GM23338 (cell line): ENCODE results near the gene IER5.

Experiments used
- EZH2 ChIP-seq: fragments of 200-600 bp; sonication (generic); IDR thresholded peaks from one replicate; pipeline ENCODE4 v1.8.0; 2017; ENCODE audit warnings: antibody characterized with exemption, mild to moderate bottlenecking, low read depth; ENCODE audit not compliant: unreplicated experiment
- EZH2phosphoT487 ChIP-seq: fragments of 200-600 bp; sonication (generic); IDR thresholded peaks from one replicate; pipeline ENCODE4 v1.8.1; 2018; ENCODE audit warnings: antibody characterized with exemption; ENCODE audit not compliant: unreplicated experiment
- POLR2AphosphoS5 ChIP-seq: IDR thresholded peaks from 2 replicates; pipeline ENCODE4 v1.6.1; 2016; ENCODE audit warnings: antibody characterized with exemption, low read depth
- ZNF114 ChIP-seq: fragments of 250-450 bp; sonication (Bioruptor Pico); IDR thresholded peaks from 2 replicates; pipeline ENCODE4 v1.5.0; 2020; ENCODE audit warnings: mild to moderate bottlenecking, moderate library complexity
- TF ChIP-seq, protein P1 (sequence below), 2 experiments: fragments of 200-600 bp in 1 of 2; sonication (generic) in 1 of 2; conservative IDR thresholded peaks; 2 replicates each; pipeline versions ENCODE4 v1.5.1 to v1.6.1; 2016 to 2017; ENCODE audit warnings: antibody characterized with exemption in 2 of 2, low read depth in 2 of 2, mild to moderate bottlenecking in 2 of 2, moderate library complexity in 1 of 2
- TF ChIP-seq, protein P2 (sequence below): IDR thresholded peaks from 2 replicates; pipeline ENCODE4 v1.6.1; 2016; ENCODE audit warnings: antibody characterized with exemption

DNA sequence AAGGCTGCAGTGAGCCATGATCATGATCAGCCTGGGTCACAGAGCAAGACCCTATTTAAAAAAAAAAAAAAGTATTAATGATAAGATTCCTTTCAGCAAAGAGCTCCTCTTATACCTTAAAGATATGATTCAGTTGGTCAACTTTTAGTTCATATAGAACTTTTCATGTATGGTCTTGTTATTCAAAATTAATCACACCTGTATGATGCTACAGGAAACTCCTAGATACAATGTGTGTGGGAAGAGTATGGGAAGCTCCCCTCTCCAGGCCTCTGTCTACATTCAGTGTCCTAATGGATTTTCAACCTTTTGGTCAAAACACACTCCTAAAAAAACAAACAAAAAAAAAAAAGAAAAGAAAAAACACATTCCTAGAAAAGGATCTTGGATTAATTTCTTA, 37.6 kb upstream of the IER5 start:
- TF ChIP-seq POLR2AphosphoS5 (no peak), ZNF114 (CRISPR knock-in tag) (no peak), EZH2phosphoT487 (no peak), EZH2 (no peak)
- TF ChIP-seq, protein P1, sequence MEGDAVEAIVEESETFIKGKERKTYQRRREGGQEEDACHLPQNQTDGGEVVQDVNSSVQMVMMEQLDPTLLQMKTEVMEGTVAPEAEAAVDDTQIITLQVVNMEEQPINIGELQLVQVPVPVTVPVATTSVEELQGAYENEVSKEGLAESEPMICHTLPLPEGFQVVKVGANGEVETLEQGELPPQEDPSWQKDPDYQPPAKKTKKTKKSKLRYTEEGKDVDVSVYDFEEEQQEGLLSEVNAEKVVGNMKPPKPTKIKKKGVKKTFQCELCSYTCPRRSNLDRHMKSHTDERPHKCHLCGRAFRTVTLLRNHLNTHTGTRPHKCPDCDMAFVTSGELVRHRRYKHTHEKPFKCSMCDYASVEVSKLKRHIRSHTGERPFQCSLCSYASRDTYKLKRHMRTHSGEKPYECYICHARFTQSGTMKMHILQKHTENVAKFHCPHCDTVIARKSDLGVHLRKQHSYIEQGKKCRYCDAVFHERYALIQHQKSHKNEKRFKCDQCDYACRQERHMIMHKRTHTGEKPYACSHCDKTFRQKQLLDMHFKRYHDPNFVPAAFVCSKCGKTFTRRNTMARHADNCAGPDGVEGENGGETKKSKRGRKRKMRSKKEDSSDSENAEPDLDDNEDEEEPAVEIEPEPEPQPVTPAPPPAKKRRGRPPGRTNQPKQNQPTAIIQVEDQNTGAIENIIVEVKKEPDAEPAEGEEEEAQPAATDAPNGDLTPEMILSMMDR (conservative IDR thresholded peaks at IDR 0.05; ENCODE audit: low read depth in 2 of 2) = no peak
- TF ChIP-seq, protein P2, sequence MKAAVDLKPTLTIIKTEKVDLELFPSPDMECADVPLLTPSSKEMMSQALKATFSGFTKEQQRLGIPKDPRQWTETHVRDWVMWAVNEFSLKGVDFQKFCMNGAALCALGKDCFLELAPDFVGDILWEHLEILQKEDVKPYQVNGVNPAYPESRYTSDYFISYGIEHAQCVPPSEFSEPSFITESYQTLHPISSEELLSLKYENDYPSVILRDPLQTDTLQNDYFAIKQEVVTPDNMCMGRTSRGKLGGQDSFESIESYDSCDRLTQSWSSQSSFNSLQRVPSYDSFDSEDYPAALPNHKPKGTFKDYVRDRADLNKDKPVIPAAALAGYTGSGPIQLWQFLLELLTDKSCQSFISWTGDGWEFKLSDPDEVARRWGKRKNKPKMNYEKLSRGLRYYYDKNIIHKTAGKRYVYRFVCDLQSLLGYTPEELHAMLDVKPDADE = no peak
